ENCODE data around the gene POLR2I.
"Not testable (repeated sequence)": the region's sequence is repeated elsewhere in the genome, so short reads cannot be mapped to it uniquely, and the experiment has no call there.

The POLR2I gene

GRCh38 chr19:36136964-36137686 lies 22.4 kb upstream of the POLR2I start:
- DNase-seq, result peak in 2 of 56 donors; percentile 14 to 63

- DNase-seq, result not testable (repeated sequence)
Measured at GRCh38 chr19:36134867-36135266, 20.2 kb upstream of the POLR2I start.

- DNase-seq, result not testable (repeated sequence)
Measured at GRCh38 chr19:36131221-36131620, 16.5 kb upstream of the POLR2I start.

- peak in 1 of 56 donors; percentile 50 for DNase-seq
Measured at GRCh38 chr19:36128392-36128736, 13.7 kb upstream of the POLR2I start.

- no peak for DNase-seq
Measured at GRCh38 chr19:36125557-36125956, 10.9 kb upstream of the POLR2I start.

GRCh38 chr19:36121486-36122124 lies 6.9 kb upstream of the POLR2I start:
- DNase-seq, result no peak

- DNase-seq, result no peak
Measured at GRCh38 chr19:36120984-36121358, 6.3 kb upstream of the POLR2I start.

- no peak for DNase-seq
Measured at GRCh38 chr19:36120092-36120983, 5.7 kb upstream of the POLR2I start.

- DNase-seq, result no peak
Measured at GRCh38 chr19:36116344-36116637, 1.6 kb upstream of the POLR2I start.

- peak in 4 of 56 donors; percentile 42 to 86 (median 81) for DNase-seq
Measured at GRCh38 chr19:36115453-36116343, 1.0 kb upstream of the POLR2I start, which contains the start of gene TBCB. TBCB (plus strand) TSS chr19:36115468; CDS start chr19:36115561, 93 bp downstream.

GRCh38 chr19:36113894-36114720 lies 568 bp downstream of the POLR2I start:
- peak in 26 of 56 donors; percentile 40 to 72 (median 56) for DNase-seq

- DNase-seq, result no peak
Measured at GRCh38 chr19:36113425-36113824, 1.2 kb downstream of the POLR2I start.

GRCh38 chr19:36112678-36113077 lies 2.0 kb downstream of the POLR2I start:
- DNase-seq, result no peak

- DNase-seq, result no peak
Measured at GRCh38 chr19:36111200-36111539, 3.5 kb downstream of the POLR2I start.

- no peak for DNase-seq
Measured at GRCh38 chr19:36110487-36111199, 4.0 kb downstream of the POLR2I start, which contains the start of gene OVOL3. OVOL3 (plus strand) TSS chr19:36111143; CDS start chr19:36111203, 60 bp downstream.

GRCh38 chr19:36108684-36109083 lies 6.0 kb downstream of the POLR2I start:
- DNase-seq, result no peak

- DNase-seq, result no peak
Measured at GRCh38 chr19:36106991-36107390, 7.7 kb downstream of the POLR2I start.

- no peak for DNase-seq
Measured at GRCh38 chr19:36106441-36106840, 8.2 kb downstream of the POLR2I start.

GRCh38 chr19:36103842-36104552 lies 10.7 kb downstream of the POLR2I start:
- DNase-seq, result no peak
